K562 (cell line): ENCODE results near the gene SLC7A4. TPM values are rescaled to one million over a fixed set of nuclear protein-coding genes. Genes with fewer than 3 reads are reported as not detected.

Experiments used
- ATAC-seq: fragments of 200-7000 bp; cut with Tn5 transposase; 3 replicates; pipeline ENCODE4 v1.9.1; 2020; ENCODE audit warnings: moderate library complexity
- BruUV-seq: library from RNA; stranded (reverse); fragments of 400-500 nt; replicated peaks from 2 replicates; lab custom pipeline; 2021; lab: Mats Ljungman, UMichigan
- CTCF ChIA-PET: fragments of 300-600 bp; formaldehyde crosslinking; extraction: SDS; loops from one replicate; lab custom pipeline; 2021; ENCODE audit warnings: low intra/inter-chr PET ratio; lab: Yijun Ruan, JAX
- POLR2A ChIA-PET: fragments of 300-600, 350-650 bp; sonication (Branson Sonifier 250); formaldehyde crosslinking; extraction: SDS; loops from one replicate; lab custom pipeline; 2021; ENCODE audit warnings: antibody characterized with exemption, inconsistent platforms; lab: Yijun Ruan, JAX
- DNase-seq, 4 experiments: peaks; one replicate each; pipeline versions ENCODE4 v3.0.0 to v3.0.0-alpha.2; 2011 to 2018; ENCODE audit warnings: low spot score in 3 of 4, mixed read lengths in 3 of 4; ENCODE audit errors: extremely low read depth in 1 of 4
- FAIRE-seq: peaks from 2 replicates; lab custom pipeline; 2011; peaks lifted over from hg19 to GRCh38; lab: Jason Lieb, UNC
- H2AFZ ChIP-seq: 2 replicates; pipeline ENCODE4 v1.6.0; 2011; ENCODE audit warnings: low read depth, low read length, control low read depth, inconsistent platforms
- H3K27ac ChIP-seq: fragments of 200-600 bp; 3 replicates; pipeline ENCODE4 v1.8.0; 2011; ENCODE audit warnings: low read depth, mild to moderate bottlenecking, control low read depth, inconsistent platforms, low read length, moderate library complexity, mixed read lengths; ENCODE audit errors: extremely low read depth
- H3K27me3 ChIP-seq, 2 experiments: fragments of 300-600 bp in 1 of 2; 2 replicates in 1 of 2; 3 replicates in 1 of 2; pipeline versions ENCODE4 v1.6.0 to v1.8.0; 2011; ENCODE audit warnings: inconsistent platforms in 2 of 2, low read length in 2 of 2, mild to moderate bottlenecking in 1 of 2, mixed read lengths in 1 of 2, moderate library complexity in 1 of 2; ENCODE audit not compliant: control insufficient read depth in 2 of 2, insufficient read depth in 2 of 2
- H3K36me3 ChIP-seq: fragments of 300-600 bp; 3 replicates; pipeline ENCODE4 v1.8.0; 2011; ENCODE audit warnings: mild to moderate bottlenecking, low read length, inconsistent platforms; ENCODE audit not compliant: control insufficient read depth, insufficient read depth
- H3K4me1 ChIP-seq, 2 experiments: fragments of 200-600 bp in 1 of 2; replicated peaks in 1 of 2; 2 replicates in 1 of 2; 3 replicates in 1 of 2; pipeline versions ENCODE4 v1.5.1 to v1.8.0; 2011; ENCODE audit warnings: inconsistent platforms in 2 of 2, low read length in 2 of 2, mild to moderate bottlenecking in 1 of 2, mixed read lengths in 1 of 2, moderate library complexity in 1 of 2; ENCODE audit not compliant: control insufficient read depth in 2 of 2, insufficient read depth in 2 of 2
- H3K4me2 ChIP-seq: 2 replicates; pipeline ENCODE4 v1.6.1; 2011; ENCODE audit warnings: low read length, control low read depth, inconsistent platforms, mixed read lengths; ENCODE audit not compliant: insufficient read depth
- H3K4me3 ChIP-seq: fragments of 200-600 bp; sonication (generic), shearing (Covaris generic); 2 replicates; pipeline ENCODE4 v1.5.1; 2016; ENCODE audit warnings: control low read depth, inconsistent platforms
- H3K79me2 ChIP-seq: fragments of 200-600 bp; 3 replicates; pipeline ENCODE4 v1.8.0; 2011; ENCODE audit warnings: low read length, inconsistent platforms; ENCODE audit not compliant: control insufficient read depth, insufficient read depth
- H3K9ac ChIP-seq, 2 experiments: 2 replicates each; pipeline versions ENCODE4 v1.6.0 to v1.6.1; 2011; ENCODE audit warnings: low read depth in 2 of 2, low read length in 2 of 2, control low read depth in 1 of 2, inconsistent platforms in 1 of 2, mild to moderate bottlenecking in 1 of 2, mixed read lengths in 1 of 2; ENCODE audit not compliant: insufficient read depth in 1 of 2
- H3K9me1 ChIP-seq: one replicate; pipeline ENCODE4 v1.6.0; 2011; ENCODE audit warnings: inconsistent platforms, mild to moderate bottlenecking, low read length, moderate library complexity; ENCODE audit not compliant: control insufficient read depth, insufficient read depth
- H3K9me3 ChIP-seq: replicated peaks from 2 replicates; pipeline ENCODE4 v1.5.1; 2011; ENCODE audit warnings: low read depth, low read length, inconsistent platforms; ENCODE audit not compliant: control insufficient read depth, insufficient read depth
- H4K20me1 ChIP-seq: replicated peaks from 2 replicates; pipeline ENCODE4 v1.6.1; 2011; ENCODE audit warnings: low read length, inconsistent platforms, mixed read lengths; ENCODE audit not compliant: control insufficient read depth, insufficient read depth
- CAMTA2 ChIP-seq: fragments of 250-450 bp; sonication (Bioruptor Pico); conservative IDR thresholded peaks from 2 replicates; pipeline ENCODE4 v1.5.1; 2022
- HDAC8 ChIP-seq: fragments of 450-650 bp; IDR thresholded peaks from 2 replicates; pipeline ENCODE4 v1.6.1; 2016; ENCODE audit warnings: mild to moderate bottlenecking, missing genetic modification characterization, moderate library complexity, missing compliant biosample characterization
- NFXL1 ChIP-seq: fragments of 450-650 bp; formaldehyde crosslinking; IDR thresholded peaks from 2 replicates; pipeline ENCODE4 v1.4.0; 2021; ENCODE audit warnings: mild to moderate bottlenecking
- OTX1 ChIP-seq: fragments of 450-650 bp; formaldehyde crosslinking; IDR thresholded peaks from 2 replicates; pipeline ENCODE4 v1.4.0; 2022; ENCODE audit warnings: mild to moderate bottlenecking
- PHF8 ChIP-seq: fragments of 200-600 bp; sonication (generic); IDR thresholded peaks from 2 replicates; pipeline ENCODE4 v1.6.1; 2012; ENCODE audit warnings: mixed run types, mild to moderate bottlenecking, inconsistent platforms, low read length, moderate library complexity, borderline replicate concordance
- SMARCC2 ChIP-seq: fragments of 450-650 bp; IDR thresholded peaks from 2 replicates; pipeline ENCODE4 v1.6.1; 2017; ENCODE audit warnings: antibody characterized with exemption, moderate library complexity, mild to moderate bottlenecking, low read depth
- SPI1 ChIP-seq: IDR thresholded peaks from 2 replicates; pipeline ENCODE4 v1.6.1; 2011; ENCODE audit warnings: low read depth, low read length, control low read depth, borderline replicate concordance
- ZFP1 ChIP-seq: fragments of 450-650 bp; formaldehyde crosslinking; IDR thresholded peaks from 2 replicates; pipeline ENCODE4 v1.4.0; 2020; ENCODE audit warnings: mild to moderate bottlenecking, mixed read lengths
- WGBS: fragments of 100-300 bp; shearing (Covaris generic); methylation state at CpG from one replicate; pipeline ENCODE4 v1.1.6; 2016; ENCODE audit warnings: low coverage, mixed read lengths; ENCODE audit not compliant: insufficient coverage; ENCODE audit errors: missing lambda C conversion rate; 5-methylcytosine and 5-hydroxymethylcytosine counted together
- in situ Hi-C: fragments of 300-500 bp; cut with MboI; formaldehyde crosslinking; loops from 4 replicates; pipeline ENCODE4 v1.15.0; 2018; ENCODE audit warnings: inconsistent platforms, mixed read lengths
- intact Hi-C: fragments of 100-400 bp; cut with micrococcal nuclease; formaldehyde crosslinking; loops from 2 replicates; pipeline ENCODE4 v1.14.2; 2022
- polyA plus RNA-seq, 8 experiments: library from polyadenylated mRNA; depleted of rRNA in 4 of 8; stranded (reverse) in 5 of 8; unstranded in 3 of 8; fragments of >200 nt; fragmentation: Nextera tagmentation in 2 of 8; fragmentation: Illumina TruSeq in 1 of 8; extraction: Ambion mirVana in 2 of 8; extraction: Trizol in 1 of 8; gene quantifications; 2 replicates each; pipeline versions ENCODE4 v1.2.1 to v1.2.3, GENCODE V29; 2011 to 2014; ENCODE audit warnings: inconsistent platforms in 1 of 8, missing spikeins in 1 of 8
- total RNA-seq, 7 experiments: library from RNA; depleted of rRNA in 6 of 7; stranded (reverse); fragments of >200 nt in 6 of 7; fragmentation: Illumina TruSeq in 2 of 7; extraction: Trizol in 2 of 7; gene quantifications; 2 replicates each; pipeline versions ENCODE4 v1.2.1 to v1.2.3, GENCODE V29; 2011 to 2021; ENCODE audit warnings: low replicate concordance in 1 of 7
- TF ChIP-seq, protein P1 (sequence below): fragments of 250-450 bp; sonication (Bioruptor Pico); IDR thresholded peaks from 2 replicates; pipeline ENCODE4 v1.5.0; 2021; ENCODE audit warnings: mild to moderate bottlenecking, borderline replicate concordance
- TF ChIP-seq, protein P2 (sequence below), 2 experiments: fragments of 450-650 bp in 1 of 2; IDR thresholded peaks; 2 replicates each; pipeline ENCODE4 v1.6.1; 2011 to 2017; ENCODE audit warnings: low read depth in 2 of 2, antibody characterized with exemption in 1 of 2, borderline replicate concordance in 1 of 2, low read length in 1 of 2, mild to moderate bottlenecking in 1 of 2, mixed read lengths in 1 of 2; ENCODE audit not compliant: control insufficient read depth in 1 of 2
- TF ChIP-seq, protein P3 (sequence below): fragments of 450-650 bp; IDR thresholded peaks from 2 replicates; pipeline ENCODE4 v1.6.1; 2016; ENCODE audit warnings: low read depth, mild to moderate bottlenecking, moderate library complexity

Gene SLC7A4
- total and polyA plus RNA-seq, 9 of the 15 experiments (the other 6 are each of a cell fraction or from before 2014, with no cell fraction given), result not detected

DNA sequence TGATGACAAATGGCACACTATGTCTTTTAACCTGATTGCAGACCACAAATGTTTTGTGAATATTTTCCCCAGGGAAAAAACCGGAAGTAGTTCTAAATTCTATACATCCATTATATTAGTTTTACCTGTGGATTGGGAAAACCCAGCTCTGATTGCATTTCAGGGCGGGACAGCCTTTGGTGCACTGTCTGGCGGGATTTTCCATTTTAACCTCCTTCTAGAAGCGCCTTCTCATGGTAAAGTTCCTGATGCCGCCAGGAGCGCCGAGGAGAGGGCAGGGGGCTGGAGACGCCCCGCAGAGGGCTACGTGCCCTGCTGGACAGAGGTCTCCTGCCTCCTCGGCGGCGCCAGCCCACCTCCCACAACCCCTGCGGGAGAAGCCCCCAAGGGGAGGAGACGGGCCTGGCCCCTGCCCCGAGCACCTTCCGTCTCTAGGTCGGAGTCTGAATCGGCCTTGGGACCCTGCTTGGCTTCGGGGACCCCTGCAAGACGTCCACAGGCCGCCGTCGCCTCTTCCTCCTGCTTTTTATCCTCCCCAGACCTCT lies 18.6 kb downstream of the SLC7A4 start (continued):
- peak; percentile 89; the same call in 1 of the 2 replicates for TF ChIP-seq CAMTA2

DNA sequence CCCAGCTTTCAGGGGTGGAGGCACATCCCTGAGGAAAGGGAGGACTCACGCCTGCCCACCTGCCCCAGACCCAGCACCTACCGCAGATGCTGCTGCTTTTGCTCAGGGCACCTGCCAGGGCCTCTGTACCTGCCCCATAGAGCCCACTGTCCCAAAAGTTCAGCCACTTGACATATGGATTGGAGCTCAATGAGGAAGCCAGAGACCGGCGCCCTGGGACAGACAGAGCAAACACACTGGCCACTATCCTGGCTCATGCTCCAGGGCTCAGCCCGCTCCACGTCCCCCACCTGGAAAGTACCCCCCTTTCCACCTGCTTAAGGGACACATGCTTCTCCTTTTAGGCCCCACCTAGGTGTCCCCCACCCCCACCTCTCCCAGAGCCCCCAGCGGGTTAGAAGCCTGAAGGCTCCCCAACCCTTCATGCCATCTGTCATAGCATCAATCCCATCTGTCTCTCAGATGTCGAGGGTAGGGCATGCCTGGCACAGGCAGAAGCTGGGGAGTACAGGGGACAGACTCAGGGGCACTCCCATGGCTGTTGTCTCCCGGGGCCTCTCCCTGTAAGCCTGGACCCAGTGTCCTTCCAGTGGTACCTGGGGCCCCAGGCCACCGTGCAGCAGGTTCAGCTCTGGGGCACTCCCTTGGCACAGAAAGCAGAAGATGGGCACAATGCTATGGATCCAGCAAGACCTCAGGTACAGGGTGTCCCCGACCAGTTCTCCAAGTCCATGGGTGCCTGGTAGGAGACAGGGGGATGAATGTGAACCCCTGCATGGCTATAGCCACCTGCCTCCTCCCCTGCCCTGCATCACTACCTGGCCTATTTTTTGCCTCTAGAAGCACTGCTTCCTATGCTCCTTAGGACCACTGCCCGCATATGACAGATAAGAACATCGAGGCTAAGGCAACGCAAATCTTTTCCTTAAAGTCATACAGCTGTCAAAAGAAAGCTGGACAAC lies 19.6 kb downstream of the SLC7A4 start:
- Histone ChIP-seq H3K9ac (peak overlapping the region in 1 of 2 experiments; percentile 61; a peak in 2 of 4 replicates), H3K27ac (no peak overlapping the region), H3K36me3 (peaks cover 5% of the 10 kb centered on the region; the same call in 1 of the 3 replicates), H3K79me2 (peaks cover 16% of the 10 kb centered on the region; the same call in 2 of the 3 replicates), H3K4me2 (peak overlapping the region; percentile 87; the same call in 1 of the 2 replicates), H3K4me3 (peak overlapping the region; percentile 44; the same call in 1 of the 2 replicates), H3K27me3 (no peaks in the 10 kb centered on the region), H4K20me1 (peaks cover 12% of the 10 kb centered on the region), H3K9me1 (peaks cover 7% of the 10 kb centered on the region), H3K9me3 (no peaks in the 10 kb centered on the region), H2AFZ (no peak overlapping the region), H3K4me1 (peaks cover 26 to 46% of the 10 kb centered on the region in 2 experiments)
- BruUV-seq, result no TSS peak
- FAIRE-seq (no peak), DNase-seq (no peak), ATAC-seq (no peak)
- in situ Hi-C loops (no loop called here), intact Hi-C loops (loop anchor here (1.0 to 5.0 kb wide), 2 partner anchors 10 to 35 kb away; partner anchors contain the start of genes LRRC74B and THAP7)
- ChIA-PET CTCF (interaction anchor here (1.2 kb wide), 1 partner anchor 11 kb away, joined by 3 read pairs; the partner anchor contains the start of gene THAP7), POLR2A (interaction anchor here (0.5 to 13.9 kb wide), 8 partner anchors 9 to 177 kb away, joined by 3 to 333 read pairs (median 4); partner anchors contain the start of genes SLC7A4 and THAP7)
- WGBS, result 48% methylated on average over 14 of the region's 14 CpGs
- no peak for TF ChIP-seq ZFP1
- TF ChIP-seq HDAC8 (tag), result 0 out of 2 replicates have a peak, but pooled peaks have one; percentile 18
- no peak for TF ChIP-seq NFXL1 (CRISPR knock-in tag)
- TF ChIP-seq, protein P1, sequence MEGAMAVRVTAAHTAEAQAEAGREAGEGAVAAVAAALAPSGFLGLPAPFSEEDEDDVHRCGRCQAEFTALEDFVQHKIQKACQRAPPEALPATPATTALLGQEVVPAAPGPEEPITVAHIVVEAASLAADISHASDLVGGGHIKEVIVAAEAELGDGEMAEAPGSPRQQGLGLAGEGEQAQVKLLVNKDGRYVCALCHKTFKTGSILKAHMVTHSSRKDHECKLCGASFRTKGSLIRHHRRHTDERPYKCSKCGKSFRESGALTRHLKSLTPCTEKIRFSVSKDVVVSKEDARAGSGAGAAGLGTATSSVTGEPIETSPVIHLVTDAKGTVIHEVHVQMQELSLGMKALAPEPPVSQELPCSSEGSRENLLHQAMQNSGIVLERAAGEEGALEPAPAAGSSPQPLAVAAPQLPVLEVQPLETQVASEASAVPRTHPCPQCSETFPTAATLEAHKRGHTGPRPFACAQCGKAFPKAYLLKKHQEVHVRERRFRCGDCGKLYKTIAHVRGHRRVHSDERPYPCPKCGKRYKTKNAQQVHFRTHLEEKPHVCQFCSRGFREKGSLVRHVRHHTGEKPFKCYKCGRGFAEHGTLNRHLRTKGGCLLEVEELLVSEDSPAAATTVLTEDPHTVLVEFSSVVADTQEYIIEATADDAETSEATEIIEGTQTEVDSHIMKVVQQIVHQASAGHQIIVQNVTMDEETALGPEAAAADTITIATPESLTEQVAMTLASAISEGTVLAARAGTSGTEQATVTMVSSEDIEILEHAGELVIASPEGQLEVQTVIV, result no peak
- TF ChIP-seq PHF8, result no peak
- no peak for TF ChIP-seq SPI1
- no peak for TF ChIP-seq SMARCC2
- TF ChIP-seq, protein P2, sequence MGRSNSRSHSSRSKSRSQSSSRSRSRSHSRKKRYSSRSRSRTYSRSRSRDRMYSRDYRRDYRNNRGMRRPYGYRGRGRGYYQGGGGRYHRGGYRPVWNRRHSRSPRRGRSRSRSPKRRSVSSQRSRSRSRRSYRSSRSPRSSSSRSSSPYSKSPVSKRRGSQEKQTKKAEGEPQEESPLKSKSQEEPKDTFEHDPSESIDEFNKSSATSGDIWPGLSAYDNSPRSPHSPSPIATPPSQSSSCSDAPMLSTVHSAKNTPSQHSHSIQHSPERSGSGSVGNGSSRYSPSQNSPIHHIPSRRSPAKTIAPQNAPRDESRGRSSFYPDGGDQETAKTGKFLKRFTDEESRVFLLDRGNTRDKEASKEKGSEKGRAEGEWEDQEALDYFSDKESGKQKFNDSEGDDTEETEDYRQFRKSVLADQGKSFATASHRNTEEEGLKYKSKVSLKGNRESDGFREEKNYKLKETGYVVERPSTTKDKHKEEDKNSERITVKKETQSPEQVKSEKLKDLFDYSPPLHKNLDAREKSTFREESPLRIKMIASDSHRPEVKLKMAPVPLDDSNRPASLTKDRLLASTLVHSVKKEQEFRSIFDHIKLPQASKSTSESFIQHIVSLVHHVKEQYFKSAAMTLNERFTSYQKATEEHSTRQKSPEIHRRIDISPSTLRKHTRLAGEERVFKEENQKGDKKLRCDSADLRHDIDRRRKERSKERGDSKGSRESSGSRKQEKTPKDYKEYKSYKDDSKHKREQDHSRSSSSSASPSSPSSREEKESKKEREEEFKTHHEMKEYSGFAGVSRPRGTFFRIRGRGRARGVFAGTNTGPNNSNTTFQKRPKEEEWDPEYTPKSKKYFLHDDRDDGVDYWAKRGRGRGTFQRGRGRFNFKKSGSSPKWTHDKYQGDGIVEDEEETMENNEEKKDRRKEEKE (IDR thresholded peaks at IDR 0.05; ENCODE audit: borderline replicate concordance in 1 of 2, control insufficient read depth in 1 of 2, low read depth in 2 of 2, low read length in 1 of 2), result no peak
- TF ChIP-seq OTX1, result 0 out of 2 replicates have a peak, but pooled peaks have one; percentile 60
- TF ChIP-seq, protein P3, sequence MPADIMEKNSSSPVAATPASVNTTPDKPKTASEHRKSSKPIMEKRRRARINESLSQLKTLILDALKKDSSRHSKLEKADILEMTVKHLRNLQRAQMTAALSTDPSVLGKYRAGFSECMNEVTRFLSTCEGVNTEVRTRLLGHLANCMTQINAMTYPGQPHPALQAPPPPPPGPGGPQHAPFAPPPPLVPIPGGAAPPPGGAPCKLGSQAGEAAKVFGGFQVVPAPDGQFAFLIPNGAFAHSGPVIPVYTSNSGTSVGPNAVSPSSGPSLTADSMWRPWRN, result no peak
